GM19397 (cell line): ENCODE measurements around the gene FAM32A.

ENCODE experiments used
- ATAC-seq: cut with Tn5 transposase; IDR thresholded peaks from one replicate; pipeline ENCODE4 v1.9.1; 2021; ENCODE audit warnings: mild to moderate bottlenecking, moderate library complexity; ENCODE audit not compliant: unreplicated experiment

FAM32A gene

GRCh38 chr19:16201011-16201391 is 15.8 kb downstream of the FAM32A start:
- ATAC-seq, result no peak

GRCh38 chr19:16202320-16203255 is 17.4 kb downstream of the FAM32A start:
- ATAC-seq, result no peak

- ATAC-seq, result no peak
Measured at GRCh38 chr19:16203256-16204004, 18.2 kb downstream of the FAM32A start.

- ATAC-seq, result no peak
Measured at GRCh38 chr19:16204005-16204294, 18.7 kb downstream of the FAM32A start.

GRCh38 chr19:16205205-16206045 is 20.2 kb downstream of the FAM32A start:
- ATAC-seq, result no peak

GRCh38 chr19:16206046-16206605 is 20.9 kb downstream of the FAM32A start:
- ATAC-seq, result no peak

- ATAC-seq, result no peak
Measured at GRCh38 chr19:16206637-16207036, 21.4 kb downstream of the FAM32A start.

- ATAC-seq, result no peak
Measured at GRCh38 chr19:16207063-16207462, 21.9 kb downstream of the FAM32A start.

GRCh38 chr19:16207490-16208025 is 22.3 kb downstream of the FAM32A start:
- ATAC-seq, result no peak

- ATAC-seq, result no peak
Measured at GRCh38 chr19:16208064-16208759, 23.0 kb downstream of the FAM32A start.

- ATAC-seq, result no peak
Measured at GRCh38 chr19:16208847-16209665, 23.8 kb downstream of the FAM32A start.

GRCh38 chr19:16210168-16210567 is 25.0 kb downstream of the FAM32A start:
- ATAC-seq, result no peak

- ATAC-seq, result no peak
Measured at GRCh38 chr19:16213076-16213475, 27.9 kb downstream of the FAM32A start.

GRCh38 chr19:16216744-16217670 is 31.8 kb downstream of the FAM32A start:
- no peak for ATAC-seq

- ATAC-seq, result no peak
Measured at GRCh38 chr19:16217716-16218451, 32.7 kb downstream of the FAM32A start.

- ATAC-seq, result no peak
Measured at GRCh38 chr19:16218851-16219250, 33.6 kb downstream of the FAM32A start.

GRCh38 chr19:16222806-16223205 is 37.6 kb downstream of the FAM32A start:
- no peak for ATAC-seq

- no peak for ATAC-seq
Measured at GRCh38 chr19:16223746-16224145, 38.5 kb downstream of the FAM32A start.
